ENCODE results near the gene LARGE1.

DNA sequence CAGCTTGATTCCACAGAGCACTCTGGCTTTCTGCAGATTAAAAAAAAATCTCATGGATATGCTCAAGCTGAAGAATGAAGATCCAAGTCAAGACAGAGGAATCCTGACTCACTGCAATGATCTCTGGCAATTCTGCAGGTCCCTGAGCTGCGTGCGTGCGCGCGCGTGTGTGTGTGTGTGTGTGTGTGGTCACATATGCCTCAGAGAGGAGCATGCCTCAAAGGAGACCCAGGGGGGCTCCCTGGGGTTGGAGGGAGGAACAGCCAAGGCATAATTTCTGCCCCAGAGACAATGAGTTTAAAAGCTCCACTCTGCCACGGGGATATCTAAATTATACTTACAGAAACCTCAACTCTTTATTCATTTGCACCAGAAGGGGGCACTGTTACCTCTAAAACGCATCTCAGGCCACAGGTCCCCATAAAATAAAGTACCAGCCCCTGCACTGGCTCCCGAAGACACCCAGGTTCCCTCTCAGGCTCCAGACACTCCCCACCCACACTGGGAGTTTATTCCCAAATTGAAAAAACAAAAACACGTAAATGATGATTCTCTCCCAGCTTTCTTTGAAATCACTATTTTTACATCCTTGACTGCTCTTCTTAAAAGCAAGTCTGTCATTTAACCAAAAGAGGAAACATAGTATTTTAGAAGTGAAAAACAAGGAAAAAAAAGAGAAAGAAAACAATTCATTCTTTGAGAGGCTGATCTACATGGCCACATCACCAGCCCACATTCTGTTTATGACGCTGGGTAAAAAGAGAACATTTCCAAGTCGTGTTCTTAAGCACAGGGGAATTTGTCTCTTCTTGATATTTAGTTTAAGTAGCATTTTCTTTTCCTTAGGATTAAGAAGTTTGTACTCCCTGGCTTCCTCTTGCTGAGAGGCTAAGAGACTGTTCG is 401.0 kb downstream of the LARGE1 start:
- TF ChIP-seq, protein P1, sequence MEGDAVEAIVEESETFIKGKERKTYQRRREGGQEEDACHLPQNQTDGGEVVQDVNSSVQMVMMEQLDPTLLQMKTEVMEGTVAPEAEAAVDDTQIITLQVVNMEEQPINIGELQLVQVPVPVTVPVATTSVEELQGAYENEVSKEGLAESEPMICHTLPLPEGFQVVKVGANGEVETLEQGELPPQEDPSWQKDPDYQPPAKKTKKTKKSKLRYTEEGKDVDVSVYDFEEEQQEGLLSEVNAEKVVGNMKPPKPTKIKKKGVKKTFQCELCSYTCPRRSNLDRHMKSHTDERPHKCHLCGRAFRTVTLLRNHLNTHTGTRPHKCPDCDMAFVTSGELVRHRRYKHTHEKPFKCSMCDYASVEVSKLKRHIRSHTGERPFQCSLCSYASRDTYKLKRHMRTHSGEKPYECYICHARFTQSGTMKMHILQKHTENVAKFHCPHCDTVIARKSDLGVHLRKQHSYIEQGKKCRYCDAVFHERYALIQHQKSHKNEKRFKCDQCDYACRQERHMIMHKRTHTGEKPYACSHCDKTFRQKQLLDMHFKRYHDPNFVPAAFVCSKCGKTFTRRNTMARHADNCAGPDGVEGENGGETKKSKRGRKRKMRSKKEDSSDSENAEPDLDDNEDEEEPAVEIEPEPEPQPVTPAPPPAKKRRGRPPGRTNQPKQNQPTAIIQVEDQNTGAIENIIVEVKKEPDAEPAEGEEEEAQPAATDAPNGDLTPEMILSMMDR (IDR thresholded peaks at IDR 0.05), result peak; percentile 45 to 74 (median 65)
- TF ChIP-seq POLR2A (IDR thresholded peaks at IDR 0.05), result no peak

All from body of pancreas (tissue), 4 donors.